Endothelial cell of hepatic sinusoid (primary cell): ENCODE results near the gene ZNF830.

Experiments used
- in situ Hi-C: cut with HindIII; loops from 2 replicates; pipeline ENCODE4 v1.10.0; 2017; ENCODE audit warnings: low sequenced_read_pairs

Gene ZNF830, protein sequence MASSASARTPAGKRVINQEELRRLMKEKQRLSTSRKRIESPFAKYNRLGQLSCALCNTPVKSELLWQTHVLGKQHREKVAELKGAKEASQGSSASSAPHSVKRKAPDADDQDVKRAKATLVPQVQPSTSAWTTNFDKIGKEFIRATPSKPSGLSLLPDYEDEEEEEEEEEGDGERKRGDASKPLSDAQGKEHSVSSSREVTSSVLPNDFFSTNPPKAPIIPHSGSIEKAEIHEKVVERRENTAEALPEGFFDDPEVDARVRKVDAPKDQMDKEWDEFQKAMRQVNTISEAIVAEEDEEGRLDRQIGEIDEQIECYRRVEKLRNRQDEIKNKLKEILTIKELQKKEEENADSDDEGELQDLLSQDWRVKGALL

DNA sequence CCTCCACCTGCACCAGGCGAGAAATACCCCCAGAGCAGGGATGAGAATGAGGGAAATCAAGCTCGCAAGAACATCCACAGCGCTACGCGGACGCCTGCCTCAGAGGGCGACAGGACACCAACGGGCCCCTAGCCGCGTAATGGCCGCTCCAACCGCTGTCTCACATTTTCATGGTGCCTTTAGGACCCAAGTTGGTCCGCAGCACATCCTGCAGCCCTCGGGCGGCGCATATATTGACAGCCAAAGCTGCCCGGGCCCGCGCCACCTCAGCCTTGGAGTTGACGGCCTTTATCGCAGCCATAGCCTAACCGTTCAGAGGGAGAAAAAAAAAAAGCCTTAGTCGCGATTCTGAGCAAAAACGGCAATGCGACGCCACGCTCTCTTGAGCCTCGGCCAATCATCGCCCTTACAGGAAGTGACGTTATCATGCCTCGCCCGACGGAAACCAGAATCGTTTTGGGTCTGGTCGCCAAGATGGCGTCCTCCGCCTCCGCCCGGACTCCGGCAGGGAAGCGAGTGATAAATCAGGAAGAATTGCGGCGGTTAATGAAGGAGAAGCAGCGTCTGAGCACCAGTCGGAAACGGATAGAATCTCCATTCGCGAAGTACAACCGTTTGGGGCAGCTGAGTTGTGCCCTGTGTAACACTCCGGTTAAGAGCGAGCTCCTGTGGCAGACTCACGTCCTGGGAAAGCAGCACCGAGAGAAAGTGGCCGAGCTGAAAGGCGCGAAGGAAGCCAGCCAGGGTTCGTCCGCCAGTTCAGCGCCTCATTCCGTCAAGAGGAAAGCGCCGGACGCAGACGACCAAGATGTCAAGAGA, at the start of gene ZNF830, which contains the start of gene CCT6B:
Gene ZNF830, plus strand, starts transcription at position 448 of the 819 bp plus-strand sequence. Its CDS starts 27 bp downstream, at position 475.
Gene CCT6B, minus strand, starts transcription at position 368 of the 819 bp plus-strand sequence. Its CDS starts 67 bp downstream, at position 301.
- in situ Hi-C loops, result loop anchor here (25.0 kb wide), 1 partner anchor 99 kb away; no protein-coding TSS in a partner anchor

DNA sequence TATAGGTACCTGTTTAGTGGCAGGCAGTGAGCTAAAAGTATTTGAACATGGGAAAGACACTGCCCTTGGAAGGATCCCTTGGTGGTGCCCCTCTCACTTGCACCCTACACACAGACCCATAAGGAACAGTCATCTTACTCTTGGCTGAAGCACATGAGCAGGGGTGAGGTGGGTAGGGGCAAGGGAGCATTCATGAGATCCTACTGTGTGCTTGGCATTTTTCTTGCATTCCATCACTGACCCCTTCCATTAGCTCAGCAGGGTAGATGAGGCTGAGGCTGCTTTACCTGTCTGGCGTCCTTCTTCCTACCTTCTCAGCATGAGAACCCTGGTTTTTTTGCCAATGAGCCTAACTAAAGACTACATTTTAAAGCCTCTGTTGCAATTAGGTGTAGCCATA, 48.3 kb upstream of the ZNF830 start:
- in situ Hi-C loops, result no loop called here

DNA sequence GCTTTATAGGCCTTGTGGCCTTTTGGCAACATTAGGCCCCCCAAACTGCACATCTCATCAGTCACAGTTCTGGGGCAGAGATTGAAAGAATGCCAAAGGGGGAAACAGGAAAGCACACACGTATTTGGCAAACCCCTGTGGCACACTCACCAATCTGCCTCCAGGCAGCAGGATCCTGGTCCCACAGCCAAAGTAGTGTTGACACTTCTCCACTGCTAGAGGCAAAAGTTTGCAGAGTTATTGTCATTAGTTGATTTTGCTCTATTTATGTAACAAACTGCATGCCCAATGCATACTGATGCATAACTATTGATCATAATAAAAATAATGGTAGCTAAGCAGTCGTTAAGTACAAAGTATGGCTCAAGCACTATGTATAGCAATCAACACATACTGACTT, 45.2 kb upstream of the ZNF830 start:
- in situ Hi-C loops, result no loop called here

DNA sequence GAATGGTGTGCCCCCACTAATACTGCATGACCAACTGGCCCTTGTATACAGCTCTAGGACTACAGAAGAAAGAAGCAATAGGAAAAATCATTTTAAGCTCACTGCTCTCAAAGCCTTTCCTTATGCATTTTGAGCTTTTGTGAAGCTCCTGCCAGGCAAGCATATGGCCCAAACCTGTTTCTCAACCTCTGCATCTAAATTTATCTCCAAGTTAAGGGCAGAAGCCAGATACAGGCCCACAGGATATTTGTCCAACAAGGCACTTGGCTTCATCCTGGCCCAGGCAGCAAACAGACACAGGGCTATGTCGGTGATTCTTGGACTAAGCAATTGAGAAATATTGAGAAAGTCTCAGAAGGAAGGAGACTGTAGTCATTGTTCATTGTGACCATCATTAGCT, 44.0 kb upstream of the ZNF830 start:
- in situ Hi-C loops, result no loop called here

DNA sequence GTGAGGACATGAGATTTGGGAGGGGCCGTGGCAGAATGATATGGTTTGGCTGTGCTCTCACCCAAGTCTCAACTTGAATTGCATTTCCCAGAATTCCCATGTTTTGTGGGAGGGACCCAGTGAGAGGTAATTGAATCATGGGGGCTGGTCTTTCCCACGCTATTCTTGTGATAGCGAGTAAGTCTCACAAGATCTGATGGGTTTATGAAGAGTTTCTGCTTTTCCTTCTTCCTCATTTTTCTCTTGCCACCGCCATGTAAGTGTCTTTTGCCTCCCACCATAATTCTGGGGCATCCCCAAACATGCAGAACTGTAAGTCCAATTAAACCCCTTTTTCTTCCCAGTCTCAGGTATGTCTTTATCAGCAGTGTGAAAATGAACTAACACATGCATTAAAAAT, 40.7 kb upstream of the ZNF830 start:
- in situ Hi-C loops, result no loop called here

DNA sequence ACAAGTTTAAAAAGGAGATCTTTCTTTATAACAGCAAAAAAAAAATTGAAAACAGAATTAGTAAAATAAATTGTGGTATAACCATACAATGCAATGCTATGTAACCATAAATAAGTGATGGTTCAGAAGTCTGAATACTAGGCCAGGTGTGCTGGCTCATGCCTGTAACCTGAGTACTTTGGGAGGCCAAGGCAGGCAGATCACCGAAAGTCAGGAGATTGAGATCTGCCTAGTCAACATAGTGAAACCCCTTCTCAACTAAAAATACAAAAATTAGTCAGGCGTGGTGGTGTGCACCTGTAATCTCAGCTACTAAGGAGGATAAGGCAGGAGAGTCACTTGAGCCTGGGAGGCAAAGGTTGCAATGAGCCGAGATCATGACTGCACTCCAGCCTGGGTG, 34.7 kb upstream of the ZNF830 start:
- in situ Hi-C loops, result no loop called here

DNA sequence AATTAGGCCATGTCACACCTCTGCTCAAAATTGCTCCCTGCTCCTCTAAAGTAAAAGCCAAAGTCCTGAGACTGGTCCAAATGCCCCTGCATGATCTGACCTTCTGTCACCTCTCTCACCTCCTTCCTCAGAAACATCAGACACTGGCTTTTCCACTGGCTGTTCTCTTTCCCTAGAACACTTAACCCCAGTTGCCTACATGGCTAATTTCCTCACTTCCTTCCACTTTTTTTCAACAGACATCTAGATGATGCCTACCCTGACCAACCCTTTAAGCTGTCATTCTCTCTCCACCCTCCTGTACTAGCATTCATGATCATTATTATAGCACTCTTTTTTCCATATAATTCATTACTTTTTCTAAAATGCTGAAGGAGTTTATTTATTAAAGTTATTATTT, 31.1 kb upstream of the ZNF830 start:
- in situ Hi-C loops, result no loop called here

DNA sequence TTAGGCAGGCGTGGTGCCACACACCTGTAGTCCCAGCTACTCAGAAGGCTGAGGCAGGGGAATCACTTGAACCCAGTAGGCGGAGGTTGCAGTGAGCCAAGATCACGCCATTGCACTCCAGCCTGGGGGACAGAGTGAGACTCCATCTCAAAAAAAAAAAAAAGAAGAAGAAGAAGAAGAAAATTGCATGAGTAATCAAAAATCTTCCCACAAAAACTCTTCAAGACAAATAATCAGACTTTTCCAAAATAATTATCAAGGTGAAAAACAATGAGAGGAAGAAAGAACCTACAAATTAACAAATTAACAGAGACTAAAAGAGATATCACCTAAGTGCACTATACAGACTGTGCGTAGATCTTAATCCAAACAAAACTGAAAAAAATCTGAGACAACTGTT, 10.6 kb upstream of the ZNF830 start:
- in situ Hi-C loops, result loop anchor here (25.0 kb wide), 1 partner anchor 88 kb away; no protein-coding TSS in a partner anchor

DNA sequence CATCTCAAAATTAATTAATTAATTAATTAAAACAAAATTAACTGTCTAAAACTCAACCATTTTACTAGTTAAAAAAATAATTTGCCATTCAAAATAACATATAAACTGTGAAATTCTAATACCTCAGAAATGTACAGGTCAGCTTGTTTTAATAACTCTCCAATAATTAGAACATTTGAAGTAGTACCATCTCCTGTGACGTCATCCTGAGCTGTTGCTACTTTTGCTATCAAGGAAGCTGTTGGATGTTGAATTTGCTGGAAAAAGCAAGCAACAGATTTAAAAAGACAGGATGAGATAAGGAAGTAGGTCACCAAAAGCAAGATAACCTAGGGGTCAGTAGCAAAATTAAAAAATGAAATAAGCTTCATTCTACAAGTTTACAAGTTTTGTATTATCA, 2.9 kb upstream of the ZNF830 start:
- in situ Hi-C loops, result loop anchor here (25.0 kb wide), 1 partner anchor 96 kb away; no protein-coding TSS in a partner anchor

DNA sequence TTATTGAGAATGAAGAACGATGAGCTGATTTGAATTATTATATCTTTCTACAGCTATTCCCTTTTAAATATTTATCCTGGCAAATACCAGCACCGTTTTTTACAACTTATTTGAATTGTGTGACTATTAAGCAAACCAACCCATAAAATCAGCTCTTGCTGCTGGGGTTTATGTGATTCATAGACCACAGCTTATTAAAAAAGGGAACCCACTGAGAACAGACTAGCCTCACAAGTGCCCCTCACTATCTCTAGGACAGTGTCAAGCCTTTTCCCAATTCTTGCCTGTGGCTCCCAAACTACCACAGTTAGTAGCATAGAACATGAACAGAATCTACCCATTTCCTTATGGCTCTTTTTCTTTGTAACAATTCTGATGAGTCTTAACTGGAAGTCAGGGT, 12.8 kb downstream of the ZNF830 start:
- in situ Hi-C loops, result loop anchor here (25.0 kb wide), 1 partner anchor 112 kb away; no protein-coding TSS in a partner anchor

DNA sequence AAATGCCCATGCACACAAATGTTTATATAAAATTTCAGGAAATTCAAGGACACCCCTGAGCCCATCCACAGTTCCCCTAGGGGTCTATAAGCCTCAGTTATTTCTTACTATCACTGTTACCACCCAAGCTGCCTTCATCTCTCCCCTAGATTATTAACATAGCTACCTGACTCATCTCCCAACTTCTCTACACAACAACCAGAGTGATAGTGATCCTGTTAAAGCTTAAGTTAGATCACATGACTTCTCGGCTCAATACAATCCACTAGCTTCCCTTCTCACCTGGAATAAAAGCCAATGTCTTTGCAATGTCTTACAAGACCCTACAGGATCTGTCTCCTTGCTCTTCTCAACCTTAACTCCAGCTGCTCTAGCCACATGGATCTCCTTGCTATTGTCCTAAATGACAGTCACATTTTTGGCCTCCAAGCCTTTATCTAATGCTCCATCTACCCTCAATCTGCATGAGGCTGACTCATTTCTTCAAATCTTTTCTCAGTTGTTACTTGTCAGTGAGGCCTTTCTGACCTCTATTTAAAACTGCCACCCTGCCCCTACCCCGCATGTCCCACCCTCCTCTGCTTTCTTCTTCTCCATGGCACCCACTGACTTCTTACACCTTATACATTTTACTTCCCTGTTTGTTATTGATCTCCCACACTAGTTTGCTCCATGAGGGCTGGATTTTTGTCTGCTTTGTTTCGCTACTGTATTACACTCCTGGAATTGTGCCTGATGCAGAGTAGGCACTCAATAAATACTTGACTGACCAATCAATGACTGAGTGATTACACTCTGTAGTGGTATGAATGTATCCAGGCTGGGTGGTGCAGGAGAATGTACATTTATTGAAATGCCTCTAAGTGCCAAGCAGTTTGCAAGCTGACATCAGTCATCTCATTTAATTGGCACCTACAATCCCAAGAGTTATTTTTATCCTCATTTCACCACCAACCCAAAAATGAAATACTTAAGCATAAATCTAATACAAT, 13.8 kb downstream of the ZNF830 start:
- in situ Hi-C loops, result loop anchor here (25.0 kb wide), 1 partner anchor 113 kb away; no protein-coding TSS in a partner anchor

DNA sequence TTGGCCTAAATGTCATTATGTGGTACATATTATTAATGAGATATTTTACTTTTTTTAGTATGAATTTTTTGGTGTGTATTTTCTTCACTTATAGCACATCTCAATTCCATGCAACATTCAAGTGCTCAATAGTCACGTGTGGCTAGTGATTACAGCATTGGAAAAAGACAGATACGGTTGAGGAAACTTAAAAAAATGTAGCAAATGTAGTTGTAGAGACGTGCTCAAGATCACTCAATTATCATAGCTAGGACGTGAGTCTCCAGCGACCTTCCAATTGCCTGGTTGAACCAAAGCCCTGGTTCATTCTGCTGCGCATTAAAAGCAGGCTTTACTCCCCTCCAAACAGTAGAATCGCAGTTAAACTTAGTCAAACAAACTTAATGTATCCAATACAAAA, 17.8 kb downstream of the ZNF830 start:
- in situ Hi-C loops, result no loop called here

DNA sequence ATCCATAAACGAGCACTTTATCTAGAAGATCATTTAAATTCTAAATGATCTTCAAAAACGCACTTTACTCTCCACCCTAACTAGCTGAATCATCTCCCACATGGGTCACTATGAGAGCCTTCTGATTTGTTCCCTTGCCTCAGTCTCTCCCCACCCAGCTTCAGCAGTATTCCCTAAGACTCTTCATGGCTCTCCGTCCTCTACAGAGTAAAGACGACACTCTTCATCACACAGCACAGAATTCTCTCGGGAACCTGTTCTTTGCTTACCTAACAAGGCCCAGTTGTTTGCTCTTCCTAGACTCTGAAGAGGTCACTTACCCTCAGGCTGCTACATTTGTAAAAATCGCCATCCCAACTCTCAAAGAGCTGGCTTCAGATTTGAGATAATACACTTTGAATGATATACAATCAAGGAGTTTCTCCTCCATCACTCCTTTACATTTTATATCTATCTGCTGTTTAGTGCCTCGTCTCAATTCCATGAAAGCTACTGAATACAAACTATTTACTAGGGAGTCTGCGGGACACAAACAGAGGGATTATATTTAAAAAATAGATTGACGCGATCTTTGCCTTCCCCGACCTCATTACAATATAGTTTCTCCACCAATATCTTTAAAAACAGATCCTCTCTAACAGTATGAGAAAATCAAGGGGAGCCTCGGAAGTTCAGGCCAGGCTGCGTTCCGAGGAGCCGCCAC, 18.5 kb downstream of the ZNF830 start:
- in situ Hi-C loops, result no loop called here

DNA sequence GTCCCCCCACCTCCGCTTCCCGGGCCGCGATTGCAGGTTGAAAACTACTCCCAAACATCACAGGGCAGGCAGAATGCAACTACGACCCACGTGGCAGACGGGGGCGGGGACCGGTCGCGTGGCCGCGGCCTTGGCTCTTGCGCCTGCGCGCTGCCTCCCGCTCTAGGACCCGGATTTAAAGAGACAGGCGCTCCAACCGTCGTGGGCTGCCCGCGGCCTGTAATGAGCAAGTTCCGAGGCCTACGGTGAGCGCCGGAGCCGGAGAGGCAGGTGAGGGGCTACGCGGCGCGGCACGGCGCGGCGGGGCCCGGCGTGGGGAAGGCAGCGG, 19.0 kb downstream of the ZNF830 start, which contains the start of gene LIG3:
Gene LIG3, plus strand, starts transcription at position 160 of the 328 bp plus-strand sequence. CDS start 2,494 bp downstream, outside the sequence.
- in situ Hi-C loops, result no loop called here

DNA sequence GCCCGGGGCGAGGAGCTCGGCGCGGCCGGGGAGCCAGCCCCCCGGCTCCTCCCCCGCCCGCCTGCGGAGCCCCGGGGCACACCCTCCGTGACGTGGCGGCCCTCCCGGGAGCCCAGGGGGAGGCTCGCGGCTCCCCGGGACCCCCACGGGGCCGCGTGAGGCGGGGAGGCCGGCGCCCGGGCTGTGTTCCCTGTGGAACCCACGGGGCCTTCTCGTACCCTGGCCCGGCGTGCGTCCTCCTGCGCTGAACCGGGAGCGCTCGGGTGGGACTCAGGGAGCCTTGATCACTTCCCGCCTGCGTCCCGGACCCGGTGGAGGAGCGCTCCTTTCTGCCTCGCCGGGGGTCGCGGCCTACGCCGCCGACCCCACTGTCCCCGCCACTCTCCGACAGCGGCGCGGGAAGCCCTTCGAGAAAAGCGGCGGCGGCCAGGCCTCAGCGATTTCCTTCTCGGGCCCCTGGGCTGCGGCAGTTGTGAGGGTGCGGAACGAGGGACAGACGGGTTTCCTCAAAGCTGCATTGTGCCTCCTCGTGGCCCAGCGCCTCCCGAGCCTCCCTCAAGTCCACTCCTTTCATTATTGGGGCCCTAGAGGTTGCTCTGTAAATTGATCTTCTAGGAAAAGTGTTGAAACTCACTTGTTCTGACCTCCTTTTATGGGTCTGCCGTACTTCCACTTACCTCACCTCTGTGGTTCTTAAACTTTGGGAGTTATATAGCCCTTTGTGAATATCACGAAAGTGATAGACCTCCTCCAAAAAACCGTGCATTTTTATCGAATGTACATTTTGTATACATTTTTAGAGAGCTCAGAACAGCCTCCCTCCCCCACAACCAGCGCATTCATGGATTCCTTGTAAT, 19.6 kb downstream of the ZNF830 start:
- in situ Hi-C loops, result no loop called here

DNA sequence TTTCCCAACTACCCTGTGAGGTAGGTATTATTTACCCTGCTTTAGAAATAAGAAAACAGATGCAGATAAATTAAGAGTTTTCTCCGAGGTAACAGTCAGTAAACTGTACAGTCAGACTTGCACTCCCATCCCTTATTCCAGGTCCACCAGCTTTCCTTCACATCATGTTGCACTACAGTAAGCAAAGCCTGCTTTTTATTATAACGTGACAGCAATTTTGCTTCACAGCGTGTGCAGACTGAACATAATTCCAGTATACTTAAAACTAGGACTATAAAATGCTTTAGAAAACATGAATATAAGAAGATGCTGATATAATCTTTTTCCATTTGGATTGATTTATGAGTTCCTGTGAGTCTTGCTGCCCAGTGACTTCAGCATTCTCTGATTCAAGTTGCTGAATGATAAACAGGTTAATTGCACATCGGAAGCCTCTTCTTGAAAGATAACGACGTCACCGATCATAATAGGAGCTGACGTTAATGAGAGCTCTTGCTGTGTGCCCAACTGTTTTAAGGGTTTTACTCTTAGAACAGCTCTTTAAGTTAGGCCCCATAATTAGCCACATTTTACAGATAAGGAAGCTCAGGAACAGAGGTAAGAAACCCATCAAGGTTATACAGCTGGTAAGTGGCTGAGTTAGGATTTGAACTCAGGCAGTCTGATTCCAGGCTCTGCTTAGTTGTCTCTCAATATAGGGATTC, 20.4 kb downstream of the ZNF830 start:
- in situ Hi-C loops, result no loop called here

DNA sequence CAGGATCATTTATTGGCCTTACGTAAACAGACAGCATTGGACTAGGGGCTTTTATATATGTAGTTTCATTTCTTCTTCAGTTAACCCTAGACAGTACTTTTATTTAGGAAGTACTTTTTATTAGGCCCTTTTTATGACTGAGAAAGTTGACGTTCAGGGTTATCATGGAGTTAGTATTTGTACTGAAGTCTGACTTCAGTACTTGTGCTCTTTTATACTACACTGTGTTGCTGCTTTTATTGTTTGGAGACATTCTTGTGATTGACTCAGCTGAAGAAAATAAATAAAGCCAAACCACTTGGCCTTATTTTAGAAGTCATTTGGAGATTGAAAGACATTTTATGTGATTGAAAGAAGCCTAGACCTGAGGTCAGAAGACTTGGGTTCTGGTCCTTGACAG, 25.9 kb downstream of the ZNF830 start:
- in situ Hi-C loops, result loop anchor here (5.0 kb wide), 1 partner anchor 55 kb away; no protein-coding TSS in a partner anchor

DNA sequence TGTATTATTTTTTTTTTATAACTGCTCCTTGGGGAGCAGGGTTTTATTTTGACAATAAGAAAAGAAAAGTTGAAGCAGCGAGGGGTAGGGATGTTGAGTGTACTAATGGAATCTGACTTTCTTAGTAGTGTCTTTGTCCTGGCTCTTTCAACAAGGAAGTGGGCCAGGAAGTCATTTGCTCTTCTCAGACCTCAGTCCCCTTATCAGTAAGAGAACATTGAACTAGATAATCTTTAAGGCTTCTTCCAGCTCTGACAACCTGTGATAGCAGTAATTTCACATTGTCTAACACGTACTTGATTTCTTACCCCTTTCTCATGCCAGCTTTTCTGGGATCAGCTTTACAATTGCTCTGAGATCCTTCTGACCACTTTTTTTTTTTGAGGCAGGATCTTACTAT, 27.3 kb downstream of the ZNF830 start:
- in situ Hi-C loops, result loop anchor here (5.0 kb wide), 1 partner anchor 54 kb away; no protein-coding TSS in a partner anchor
